Measurements from ENCODE around the gene RAB43.
A peak's percentile ranks its signal among the peaks of the same experiment; 100 is the strongest.
"Not testable (repeated sequence)": the region's sequence is repeated elsewhere in the genome, so short reads cannot be mapped to it uniquely, and the experiment has no call there.

RAB43 gene

DNA sequence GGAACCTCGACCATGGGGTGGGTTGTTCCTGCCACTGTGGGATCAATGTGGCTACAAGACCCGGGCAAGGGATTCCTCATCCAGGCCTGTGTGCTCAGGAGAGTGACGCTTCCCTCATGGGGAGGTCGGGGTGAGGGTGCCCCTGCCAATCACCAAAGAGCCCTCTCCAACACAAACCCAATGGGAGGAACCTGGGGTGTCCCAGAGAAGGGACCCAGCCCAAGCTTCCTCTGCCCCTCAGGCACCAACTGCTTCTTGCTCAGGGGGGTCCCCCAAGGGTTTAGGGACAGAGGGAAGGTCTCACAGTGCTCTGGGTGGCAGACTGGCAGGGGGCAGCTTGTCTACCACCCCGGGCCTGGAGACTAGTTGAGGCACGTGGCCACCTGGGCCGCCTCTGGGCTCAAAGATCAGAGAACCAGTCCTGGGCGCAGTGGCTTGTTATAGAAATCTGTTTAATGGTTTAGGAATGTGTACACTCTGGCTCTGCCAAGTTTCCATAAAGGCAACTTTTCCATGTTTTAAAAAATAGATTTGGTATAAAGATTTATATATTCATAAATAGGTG lies 34.4 kb downstream of the RAB43 start:
- Mint-ChIP-seq H3K4me1 (ENCODE audit: low read depth) (peaks cover 15% of the 10 kb centered on the region), H3K4me3 (no peak overlapping the region), H3K27ac (peak overlapping the region; percentile 78), H3K9me3 (ENCODE audit: low read depth) (no peaks in the 10 kb centered on the region), H3K27me3 (no peaks in the 10 kb centered on the region), H3K36me3 (no peaks in the 10 kb centered on the region)

DNA sequence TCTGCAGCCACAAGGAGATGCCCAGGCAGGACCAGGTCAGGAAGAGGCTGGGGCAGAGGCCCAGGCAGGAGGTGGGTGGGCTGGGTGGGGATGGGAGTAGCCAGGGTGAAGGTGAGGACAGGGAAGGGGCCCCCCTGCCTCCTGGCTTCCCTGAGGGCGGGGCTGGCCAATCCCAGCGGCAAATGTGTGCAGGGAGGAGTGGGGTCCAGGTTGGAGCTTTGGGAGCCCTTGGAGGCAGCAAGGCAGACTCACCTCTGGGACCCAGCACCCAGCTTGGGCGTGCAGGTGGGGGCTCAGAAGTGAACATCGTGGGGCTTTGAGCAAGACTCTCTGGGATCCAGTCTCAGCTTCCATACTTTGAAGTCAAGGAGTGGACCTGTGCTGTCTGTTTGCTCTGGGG lies 35.8 kb downstream of the RAB43 start:
- Mint-ChIP-seq H3K4me3 (no peak overlapping the region), H3K27ac (peak overlapping the region; percentile 84)

DNA sequence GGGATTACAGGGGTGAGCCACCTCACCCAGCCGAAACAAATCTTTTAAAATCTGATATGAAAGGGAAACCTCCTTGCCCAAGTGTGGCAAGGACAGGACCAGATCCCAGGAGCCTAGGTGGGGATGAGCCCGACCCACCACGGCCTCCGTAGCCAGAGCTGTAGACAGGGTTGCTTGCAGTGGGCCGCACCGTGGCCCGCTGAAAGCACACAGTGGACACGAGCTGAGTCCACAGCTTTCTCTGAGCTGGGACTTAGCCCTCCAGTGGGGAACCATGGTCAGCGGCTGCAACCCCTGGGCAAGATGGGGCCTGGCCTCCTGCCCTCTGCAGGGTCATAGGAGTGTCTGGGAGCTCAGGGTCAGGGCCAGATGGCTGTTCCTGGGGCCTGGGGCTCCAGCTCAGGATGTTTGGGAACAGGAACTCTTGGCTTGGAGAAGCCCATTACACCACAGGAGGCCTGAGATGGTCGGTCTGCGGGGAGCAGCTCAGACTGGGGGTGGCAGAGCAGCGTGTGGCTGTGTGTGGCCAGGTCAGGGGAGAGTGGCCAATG lies 36.4 kb downstream of the RAB43 start:
- H3K4me3 Mint-ChIP-seq: no peak overlapping the region

More for the DNA sequence above, 35.8 kb downstream of the RAB43 start:
- Mint-ChIP-seq H3K27me3 (no peaks in the 10 kb centered on the region), H3K9me3 (ENCODE audit: low read depth) (no peaks in the 10 kb centered on the region), H3K36me3 (no peaks in the 10 kb centered on the region), H3K4me1 (ENCODE audit: low read depth) (peaks cover 22% of the 10 kb centered on the region)

DNA sequence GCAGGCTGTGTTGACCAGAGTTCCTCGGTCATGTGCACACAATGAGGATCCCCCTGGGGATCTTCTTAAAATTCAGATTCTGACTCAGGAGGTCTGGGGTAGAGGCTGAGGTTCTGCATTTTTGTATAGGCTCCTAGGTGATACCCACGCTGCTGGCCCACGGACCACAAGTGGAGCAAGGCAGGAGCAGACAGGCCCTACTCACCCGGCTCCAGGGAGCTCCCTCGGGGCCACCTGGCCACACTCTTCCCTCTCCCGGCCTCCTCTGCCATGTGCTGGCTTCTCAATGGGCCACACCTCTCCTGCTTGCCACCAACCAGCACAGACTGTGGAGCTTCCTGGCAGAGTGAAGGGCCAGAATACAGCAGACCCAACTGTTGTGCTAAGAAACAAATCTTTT lies 37.1 kb downstream of the RAB43 start:
- Mint-ChIP-seq H3K4me3 (no peak overlapping the region), H3K4me1 (ENCODE audit: low read depth) (peaks cover 22% of the 10 kb centered on the region), H3K27ac (no peak overlapping the region), H3K9me3 (ENCODE audit: low read depth) (no peaks in the 10 kb centered on the region), H3K36me3 (no peaks in the 10 kb centered on the region), H3K27me3 (no peaks in the 10 kb centered on the region)

More for the DNA sequence above, 36.4 kb downstream of the RAB43 start:
- Mint-ChIP-seq H3K4me1 (ENCODE audit: low read depth) (peaks cover 22% of the 10 kb centered on the region), H3K27ac (peak overlapping the region; percentile 84), H3K27me3 (no peaks in the 10 kb centered on the region), H3K9me3 (ENCODE audit: low read depth) (no peaks in the 10 kb centered on the region), H3K36me3 (no peaks in the 10 kb centered on the region)

DNA sequence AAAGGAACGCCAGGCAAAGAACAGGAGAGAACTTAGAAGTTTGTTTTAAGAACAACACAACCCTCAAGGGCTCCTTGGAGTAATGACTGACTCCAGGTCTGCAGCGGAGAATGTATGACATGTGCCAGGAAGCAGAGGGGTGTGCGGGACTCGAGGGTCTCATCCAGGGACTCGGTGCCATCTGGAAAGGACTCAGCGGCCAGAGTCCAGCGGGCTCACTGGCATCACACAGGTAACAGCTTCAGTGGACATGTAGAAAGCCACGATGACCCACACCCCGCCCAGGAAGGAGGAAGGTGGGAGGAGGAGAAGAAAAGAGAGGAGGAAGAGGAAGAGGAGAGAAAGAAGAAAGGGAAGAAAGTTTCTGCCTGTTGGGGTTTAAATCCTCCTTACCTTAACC lies 39.6 kb downstream of the RAB43 start:
- H3K4me3 Mint-ChIP-seq: no peak overlapping the region
- no peaks in the 10 kb centered on the region for H3K36me3 Mint-ChIP-seq
- peaks cover 22% of the 10 kb centered on the region for H3K4me1 Mint-ChIP-seq (ENCODE audit: low read depth)
- no peaks in the 10 kb centered on the region for H3K27me3 Mint-ChIP-seq
- peak overlapping the region; percentile 34 for H3K27ac Mint-ChIP-seq
- no peaks in the 10 kb centered on the region for H3K9me3 Mint-ChIP-seq (ENCODE audit: low read depth)

DNA sequence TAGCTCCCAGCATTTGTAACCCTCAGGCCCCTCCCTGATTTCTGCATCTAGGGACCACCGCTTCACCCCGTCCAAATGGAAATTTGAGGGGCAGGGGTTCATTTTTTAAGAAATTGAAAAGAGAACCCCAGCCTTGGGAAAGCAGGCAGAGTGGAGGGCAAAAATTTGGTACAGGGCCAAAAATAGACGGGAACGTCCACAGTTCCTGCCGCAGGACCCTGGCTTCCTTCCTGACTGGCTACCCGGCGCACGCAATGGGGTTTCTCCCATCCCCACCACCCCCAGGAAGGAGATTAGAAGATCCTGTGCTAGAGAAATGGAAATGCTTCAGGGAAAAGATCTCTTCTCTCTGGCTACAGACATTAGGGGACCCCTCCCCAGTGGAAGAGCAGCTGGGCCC lies 40.1 kb downstream of the RAB43 start:
- Mint-ChIP-seq H3K36me3 (no peaks in the 10 kb centered on the region), H3K4me3 (no peak overlapping the region), H3K27me3 (no peaks in the 10 kb centered on the region), H3K9me3 (ENCODE audit: low read depth) (no peaks in the 10 kb centered on the region), H3K4me1 (ENCODE audit: low read depth) (peaks cover 22% of the 10 kb centered on the region), H3K27ac (peak overlapping the region; percentile 34)

DNA sequence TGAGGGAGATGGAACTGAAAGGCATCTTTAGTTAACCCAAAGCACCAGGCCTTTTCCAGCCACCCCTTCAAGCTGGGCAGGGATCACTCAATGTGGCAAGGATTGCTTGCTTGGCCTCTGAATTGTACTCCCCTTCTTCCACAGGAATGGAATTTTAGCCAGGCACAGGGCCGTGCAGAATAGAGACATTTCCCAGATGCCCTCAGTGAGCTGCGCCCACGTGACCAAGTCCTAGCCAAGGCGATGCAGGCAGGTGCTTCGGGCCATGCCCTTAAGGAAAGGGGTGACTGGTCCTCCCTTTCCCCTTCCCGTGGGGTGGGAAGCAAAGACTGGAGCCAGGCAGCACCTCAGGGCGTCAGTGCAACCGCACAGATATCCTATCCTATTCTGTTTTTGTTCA lies 43.1 kb downstream of the RAB43 start:
- no peak overlapping the region for H3K27ac Mint-ChIP-seq
- no peak overlapping the region for H3K4me3 Mint-ChIP-seq
- H3K4me1 Mint-ChIP-seq (ENCODE audit: low read depth): peaks cover 11% of the 10 kb centered on the region
- no peaks in the 10 kb centered on the region for H3K36me3 Mint-ChIP-seq
- H3K9me3 Mint-ChIP-seq (ENCODE audit: low read depth): no peaks in the 10 kb centered on the region
- no peaks in the 10 kb centered on the region for H3K27me3 Mint-ChIP-seq

DNA sequence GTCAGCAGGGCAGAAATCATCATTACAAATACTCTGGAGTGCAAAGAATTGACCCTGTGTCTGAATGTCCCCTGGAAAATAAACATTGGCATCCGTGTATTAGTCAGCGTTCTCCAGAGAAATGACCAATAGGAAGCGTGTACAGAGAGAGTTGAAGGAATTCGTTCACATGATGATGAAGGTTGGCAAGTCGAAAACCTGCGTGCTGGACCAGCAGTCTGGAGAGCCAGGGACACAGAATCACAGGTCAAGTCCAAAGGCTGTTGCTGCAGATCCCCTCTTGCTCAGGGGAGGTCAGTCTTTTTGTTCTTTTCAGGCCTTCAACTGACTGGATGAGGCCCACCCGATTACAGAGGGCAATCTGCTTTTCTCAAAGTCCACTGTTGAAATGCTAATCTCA lies 44.4 kb downstream of the RAB43 start:
- no peaks in the 10 kb centered on the region for H3K36me3 Mint-ChIP-seq
- H3K4me1 Mint-ChIP-seq (ENCODE audit: low read depth): peaks cover 7% of the 10 kb centered on the region
- no peaks in the 10 kb centered on the region for H3K27me3 Mint-ChIP-seq
- H3K4me3 Mint-ChIP-seq: no peak overlapping the region
- H3K27ac Mint-ChIP-seq: no peak overlapping the region
- H3K9me3 Mint-ChIP-seq (ENCODE audit: low read depth): no peaks in the 10 kb centered on the region

DNA sequence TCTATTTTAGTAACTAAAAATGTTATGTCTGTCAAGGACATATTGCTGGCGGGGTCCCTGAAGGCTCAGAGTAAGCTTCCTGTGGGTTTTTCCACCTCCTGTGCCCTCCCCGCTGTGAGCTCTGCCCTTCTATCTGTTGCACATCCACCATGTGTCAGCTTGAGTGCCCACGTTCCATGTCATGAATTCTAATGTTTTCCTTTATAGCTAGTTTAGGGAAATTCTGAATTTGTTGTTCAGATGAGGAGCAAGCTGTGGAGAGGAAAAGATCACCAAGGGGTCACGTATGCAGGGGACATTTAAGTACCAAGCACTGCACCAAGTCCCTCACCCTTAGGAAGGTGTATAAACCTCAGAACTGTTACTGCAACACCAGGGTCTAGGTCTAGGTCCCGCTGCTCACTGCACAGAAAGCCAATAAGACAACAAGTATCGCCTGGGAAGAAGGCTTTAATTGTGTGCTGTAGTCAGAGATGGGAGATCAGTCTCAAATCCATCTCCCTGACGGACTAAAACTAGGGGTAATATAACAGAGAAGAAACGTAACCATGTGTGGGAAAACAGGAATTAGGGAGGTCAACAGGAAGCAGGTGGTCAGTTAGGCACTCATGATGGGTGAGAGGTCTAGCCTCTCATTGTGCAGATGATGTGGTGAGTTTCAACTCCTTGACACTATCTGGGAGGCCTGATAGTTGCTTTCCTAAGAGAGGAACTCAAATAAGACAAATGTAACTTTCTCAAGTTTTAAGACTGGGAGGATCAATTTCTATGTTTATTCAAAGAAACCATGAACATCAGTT lies 51.3 kb downstream of the RAB43 start:
- H3K27ac Mint-ChIP-seq: no peak overlapping the region
- peaks cover 23% of the 10 kb centered on the region for H3K4me1 Mint-ChIP-seq (ENCODE audit: low read depth)
- no peaks in the 10 kb centered on the region for H3K36me3 Mint-ChIP-seq
- H3K4me3 Mint-ChIP-seq: no peak overlapping the region
- H3K27me3 Mint-ChIP-seq: no peaks in the 10 kb centered on the region
- H3K9me3 Mint-ChIP-seq (ENCODE audit: low read depth): no peaks in the 10 kb centered on the region

DNA sequence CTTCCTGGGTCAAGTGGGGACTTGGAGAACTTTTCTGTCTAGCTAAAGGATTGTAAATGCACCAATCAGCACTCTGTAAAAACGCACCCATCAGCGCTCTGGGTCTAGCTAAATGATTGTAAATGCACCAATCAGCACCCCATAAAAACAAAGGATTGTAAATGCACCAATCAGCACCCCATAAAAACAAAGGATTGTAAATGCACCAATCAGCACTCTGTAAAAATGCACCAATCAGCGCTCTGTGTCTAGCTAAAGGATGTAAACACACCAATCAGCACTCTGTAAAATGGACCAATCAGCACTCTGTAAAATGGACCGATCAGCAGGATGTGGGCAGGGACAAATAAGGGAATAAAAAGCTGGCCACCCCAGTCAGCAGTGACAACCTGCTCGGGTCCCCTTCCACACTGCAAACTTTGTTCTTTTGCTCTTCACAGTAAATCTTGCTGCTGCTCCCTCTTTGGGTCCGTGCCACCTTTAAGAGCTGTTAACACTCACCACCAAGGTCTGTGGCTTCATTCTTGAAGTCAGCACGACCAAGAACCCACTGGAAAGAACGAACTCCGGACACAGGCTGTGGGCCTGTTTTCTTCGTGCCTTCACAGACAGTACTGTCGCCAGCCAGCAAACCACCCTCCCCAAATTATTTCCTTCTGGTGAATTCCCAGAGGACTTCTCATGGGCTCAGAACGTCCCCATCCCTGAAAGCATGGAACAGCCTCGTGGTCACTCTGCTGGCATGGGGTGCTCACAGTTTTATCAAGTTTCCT lies 52.1 kb downstream of the RAB43 start:
- H3K36me3 Mint-ChIP-seq; H3K27me3 Mint-ChIP-seq; H3K9me3 Mint-ChIP-seq (ENCODE audit: low read depth); H3K27ac Mint-ChIP-seq: not testable (repeated sequence)
- Mint-ChIP-seq H3K4me1 (ENCODE audit: low read depth) (peaks cover 23% of the 10 kb centered on the region), H3K4me3 (peak overlapping the region; percentile 79)

DNA sequence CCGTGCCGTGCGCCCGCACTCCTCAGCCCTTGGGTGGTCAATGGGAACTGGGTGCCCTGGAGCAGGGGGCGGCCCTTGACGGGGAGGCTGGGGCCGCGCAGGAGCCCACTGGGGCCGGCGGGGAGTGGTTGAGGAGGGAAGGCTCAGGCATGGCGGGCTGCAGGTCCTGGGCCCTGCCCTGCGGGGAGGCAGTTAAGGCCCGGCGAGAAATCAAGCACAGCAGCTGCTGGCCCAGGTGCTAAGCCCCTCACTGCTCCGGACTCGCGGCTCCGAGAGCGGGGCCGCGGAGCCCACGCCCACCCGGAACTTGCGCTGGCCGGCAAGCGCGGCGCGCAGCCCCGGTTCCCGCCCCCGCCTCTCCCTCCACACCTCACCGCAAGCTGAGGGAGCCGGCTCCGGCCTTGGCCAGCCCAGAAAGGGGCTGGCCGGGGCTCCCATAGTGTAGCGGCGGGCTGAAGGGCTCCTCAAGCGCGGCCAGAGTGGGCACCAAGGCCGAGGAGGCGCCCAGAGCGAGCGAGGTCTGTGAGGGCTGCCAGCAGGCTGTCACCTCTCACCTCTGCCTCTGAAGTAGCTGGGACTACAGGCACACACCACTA lies 53.2 kb downstream of the RAB43 start:
- no peaks in the 10 kb centered on the region for H3K36me3 Mint-ChIP-seq
- peaks cover 23% of the 10 kb centered on the region for H3K4me1 Mint-ChIP-seq (ENCODE audit: low read depth)
- no peaks in the 10 kb centered on the region for H3K9me3 Mint-ChIP-seq (ENCODE audit: low read depth)
- peak overlapping the region; percentile 79 for H3K4me3 Mint-ChIP-seq
- H3K27ac Mint-ChIP-seq: no peak overlapping the region
- H3K27me3 Mint-ChIP-seq: no peaks in the 10 kb centered on the region

DNA sequence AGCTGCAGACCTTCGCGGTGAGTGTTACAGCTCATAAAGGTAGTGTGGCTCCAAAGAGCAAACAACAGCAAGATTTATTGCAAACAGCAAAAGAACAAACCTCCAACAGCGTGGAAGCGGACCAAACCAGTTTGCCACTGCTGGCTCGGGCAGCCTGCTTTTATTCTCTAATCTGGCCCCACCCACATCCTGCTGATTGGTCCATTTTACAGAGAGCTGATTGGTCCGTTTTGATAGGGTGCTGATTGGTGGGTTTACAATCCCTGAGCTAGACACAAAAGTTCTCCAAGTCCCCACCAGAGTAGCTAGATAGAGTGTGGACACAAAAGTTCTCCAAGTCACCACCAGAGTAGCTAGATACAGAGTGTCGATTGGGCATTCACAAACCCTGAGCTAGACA lies 53.9 kb downstream of the RAB43 start:
- H3K4me3 Mint-ChIP-seq: peak overlapping the region; percentile 79
- H3K9me3 Mint-ChIP-seq (ENCODE audit: low read depth); H3K36me3 Mint-ChIP-seq; H3K27me3 Mint-ChIP-seq: not testable (repeated sequence)
- peak overlapping the region; percentile 75 for H3K27ac Mint-ChIP-seq
- H3K4me1 Mint-ChIP-seq (ENCODE audit: low read depth): peaks cover 23% of the 10 kb centered on the region

DNA sequence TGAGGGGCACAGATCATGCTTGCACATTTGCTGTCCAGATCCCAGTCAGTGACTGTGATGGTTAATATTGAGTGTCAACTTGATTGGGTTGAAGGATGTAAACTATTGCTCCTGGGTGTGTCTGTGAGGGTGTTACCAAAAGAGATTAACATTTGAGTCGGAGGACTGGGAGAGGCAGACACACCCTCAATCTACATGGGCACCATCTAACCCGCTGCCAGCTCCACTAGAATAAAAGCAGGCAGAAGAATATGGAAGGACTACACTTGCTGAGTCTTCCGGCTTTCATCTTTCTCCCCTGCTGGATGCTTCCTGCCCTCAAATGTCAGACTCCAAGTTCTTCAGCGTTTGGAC lies 55.9 kb downstream of the RAB43 start:
- Mint-ChIP-seq H3K4me1 (ENCODE audit: low read depth) (peaks cover 23% of the 10 kb centered on the region), H3K27me3 (no peaks in the 10 kb centered on the region), H3K4me3 (no peak overlapping the region), H3K9me3 (ENCODE audit: low read depth) (no peaks in the 10 kb centered on the region), H3K27ac (no peak overlapping the region), H3K36me3 (no peaks in the 10 kb centered on the region)

DNA sequence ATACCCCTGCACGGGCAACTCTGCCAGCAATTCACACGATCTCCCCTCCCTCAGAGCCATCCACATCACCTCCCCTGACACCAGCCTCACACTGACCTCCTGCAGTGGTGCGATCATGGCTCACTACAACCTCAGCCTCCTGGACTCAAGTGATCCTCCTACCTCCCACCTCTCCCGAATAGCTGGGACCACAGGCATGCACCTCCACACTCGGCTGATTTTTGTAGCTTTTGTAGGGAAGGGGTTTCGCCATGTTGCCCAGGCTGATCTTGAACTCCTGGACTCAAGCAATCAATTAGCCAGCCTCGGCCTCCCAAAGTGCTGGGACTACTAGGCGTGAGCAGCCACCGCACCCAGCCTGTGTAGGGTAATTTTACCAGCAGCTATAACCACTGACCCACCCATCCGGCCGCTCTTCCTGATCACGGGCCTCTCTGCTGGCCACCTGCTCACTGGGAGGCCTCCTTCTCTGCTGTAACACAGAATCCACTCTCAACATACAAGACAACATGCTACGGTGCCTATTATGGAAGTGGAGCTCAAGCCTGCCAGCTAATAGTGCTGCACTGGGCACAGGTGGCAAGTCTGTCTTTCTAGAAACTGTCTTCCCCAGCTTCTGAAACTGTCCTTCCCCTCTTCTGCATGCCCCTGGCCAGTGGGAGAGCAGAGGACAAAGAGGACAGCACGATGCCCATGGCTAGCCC lies 56.4 kb downstream of the RAB43 start:
- Mint-ChIP-seq H3K27ac (no peak overlapping the region), H3K36me3 (no peaks in the 10 kb centered on the region), H3K27me3 (no peaks in the 10 kb centered on the region), H3K4me3 (no peak overlapping the region), H3K9me3 (ENCODE audit: low read depth) (no peaks in the 10 kb centered on the region), H3K4me1 (ENCODE audit: low read depth) (peaks cover 21% of the 10 kb centered on the region)
